ENCODE results near the gene ST8SIA2. TPM values are rescaled to one million over a fixed set of nuclear protein-coding genes. Genes with fewer than 3 reads are reported as not detected.

The ST8SIA2 gene
- total and polyA plus RNA-seq, 10 of the 15 experiments (the other 5 are each of a cell fraction or from before 2014, with no cell fraction given), result not detected

- TF ChIP-seq ZBTB4 (CRISPR knock-in tag; IDR thresholded peaks at IDR 0.05), result no peak
- TF ChIP-seq ZNF217 (IDR thresholded peaks at IDR 0.05), result no peak
- no peak for TF ChIP-seq ASH2L (IDR thresholded peaks at IDR 0.05; ENCODE audit: borderline replicate concordance, low read depth)
- TF ChIP-seq NR2C2 (IDR thresholded peaks at IDR 0.05; ENCODE audit: borderline replicate concordance, control insufficient read depth, insufficient read length, low read depth), result no peak
- no peak for TF ChIP-seq TARDBP (IDR thresholded peaks at IDR 0.05; ENCODE audit: borderline replicate concordance)
- no peak for TF ChIP-seq CBX5 (IDR thresholded peaks at IDR 0.05; ENCODE audit: low read depth)
- TF ChIP-seq RELA (IDR thresholded peaks at IDR 0.05; ENCODE audit: borderline replicate concordance, partially characterized antibody), result no peak
- TF ChIP-seq EED (IDR thresholded peaks at IDR 0.05; ENCODE audit: low read depth), result no peak
- no peak for TF ChIP-seq ATF7 (IDR thresholded peaks at IDR 0.05; ENCODE audit: low read depth)
These were observed 7.5 kb downstream of the ST8SIA2 start (continued) for GRCh38 chr15:92400980-92401787.

GRCh38 chr15:92402751-92403150, 9.1 kb downstream of the ST8SIA2 start:
- Histone ChIP-seq H3K27me3 (replicated peaks in 1 of 2; ENCODE audit: control insufficient read depth in 2 of 2, insufficient read depth in 2 of 2, low read length in 1 of 2) (no peaks in the 10 kb centered on the region; a peak in 2 of 4 replicates), H3K9me3 (replicated peaks; ENCODE audit: control insufficient read depth, insufficient read depth, low read length) (no peaks in the 10 kb centered on the region), H3K4me1 (ENCODE audit: control insufficient read depth, insufficient read depth, low read length) (no peaks in the 10 kb centered on the region), H2AFZ (ENCODE audit: control insufficient read depth, low read depth, low read length) (no peak overlapping the region), H3K27ac (ENCODE audit: control insufficient read depth, insufficient read depth) (no peak overlapping the region), H3K36me3 (ENCODE audit: control insufficient read depth in 2 of 2, insufficient read depth in 2 of 2, low read length in 1 of 2) (no peaks in the 10 kb centered on the region), H3K9ac (ENCODE audit: control insufficient read depth, insufficient read depth, low read length) (no peak overlapping the region), H3K4me3 (no peak overlapping the region), H4K20me1 (ENCODE audit: control insufficient read depth, insufficient read depth) (no peaks in the 10 kb centered on the region), H3K4me2 (ENCODE audit: control insufficient read depth, insufficient read depth) (no peak overlapping the region), H3K79me2 (ENCODE audit: control insufficient read depth, insufficient read depth, low read length) (no peaks in the 10 kb centered on the region)
- ChIA-PET POLR2A (no interaction called here), RAD21 (ENCODE audit: unreplicated experiment) (no interaction called here), CTCF (interaction anchor here (0.7 kb wide), 1 partner anchor 907 kb away, joined by 3 read pairs; no protein-coding TSS in a partner anchor), SMC1A (ENCODE audit: uncharacterized antibody, unreplicated experiment) (no interaction called here)
- TF ChIP-seq SREBF2 (IDR thresholded peaks at IDR 0.05; ENCODE audit: low read length), result no peak
- ATAC-seq (no peak), FAIRE-seq (no peak), DNase-seq (ENCODE audit: low read depth, low spot score) (no peak)
- in situ Hi-C loops (cut with MboI), result no loop called here
- 17% methylated on average over 3 of the region's 5 CpGs for WGBS (ENCODE audit: insufficient coverage, insufficient replicate concordance, low lambda C conversion rate, missing lambda C conversion rate)
- intact Hi-C loops (cut with micrococcal nuclease; ENCODE audit: unreplicated experiment), result no loop called here
- BruUV-seq (replicated peaks), result no TSS peak
